ENCODE measurements around the gene GCN1. TPM values are rescaled to one million over a fixed set of nuclear protein-coding genes. Genes with fewer than 3 reads are reported as not detected.
A peak's percentile ranks its signal among the peaks of the same experiment; 100 is the strongest.
"Not testable (repeated sequence)": the region's sequence is repeated elsewhere in the genome, so short reads cannot be mapped to it uniquely, and the experiment has no call there.

The GCN1 gene
- total RNA-seq, 1 experiment from 2014 or later, result 254 TPM

DNA sequence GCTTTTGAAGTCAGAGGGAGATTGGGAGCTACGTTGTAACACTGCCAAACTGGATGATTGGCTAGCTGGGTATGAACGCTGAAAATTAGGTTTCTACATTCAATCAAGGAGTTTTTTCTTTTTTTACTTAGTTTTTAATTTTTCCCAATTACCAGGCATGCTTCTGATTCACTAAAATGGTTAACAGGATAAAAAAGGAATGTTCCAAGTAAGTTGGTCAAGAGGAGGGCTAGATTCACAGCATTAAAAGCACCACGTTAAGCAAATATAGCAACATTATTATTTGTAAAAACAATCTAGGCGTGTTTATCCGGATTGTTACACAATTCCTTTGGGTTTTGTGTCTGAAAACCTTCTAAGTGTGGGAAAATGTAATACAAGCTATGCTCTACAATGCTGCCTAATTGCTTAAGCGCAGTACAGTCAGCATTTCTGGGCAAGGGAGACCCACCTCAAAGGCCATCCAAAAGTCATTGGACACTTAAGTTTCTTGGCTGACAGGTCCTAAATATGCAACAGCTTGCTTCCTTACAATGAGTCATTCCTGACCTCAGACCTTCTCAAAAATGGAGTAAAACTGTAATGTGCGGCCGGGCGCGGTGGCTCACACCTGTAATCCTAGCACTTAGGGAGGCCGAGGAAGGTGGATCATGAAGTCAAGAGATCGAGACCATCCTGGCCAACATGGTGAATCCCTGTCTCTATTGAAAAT is 5.2 kb upstream of the GCN1 start:
- Histone ChIP-seq H3K9me2 (replicated peaks; ENCODE audit: low read length) (no peaks in the 10 kb centered on the region), H3K27ac (ENCODE audit: low read length) (peak overlapping the region; percentile 67), H4K20me1 (ENCODE audit: low read length) (peaks cover 46% of the 10 kb centered on the region), H3K9me3 (ENCODE audit: low read length) (no peaks in the 10 kb centered on the region), H3F3A (ENCODE audit: low read length, unreplicated experiment) (peaks cover 49% of the 10 kb centered on the region), H3K27me3 (ENCODE audit: low read length) (no peaks in the 10 kb centered on the region), H3K4me1 (ENCODE audit: insufficient read depth, low read length) (peaks cover 54% of the 10 kb centered on the region), H2AFZ (ENCODE audit: low read length) (no peak overlapping the region), H3K9ac (ENCODE audit: low read length) (peak overlapping the region; percentile 98), H3K79me2 (ENCODE audit: low read length) (peaks cover 57% of the 10 kb centered on the region), H3K4me3 (ENCODE audit: low read length) (peak overlapping the region; percentile 76), H3K4me2 (ENCODE audit: low read length) (peak overlapping the region; percentile 94), H3K36me3 (ENCODE audit: low read depth, low read length) (peaks cover 45% of the 10 kb centered on the region)
- DNase-seq, result peak; percentile 52
- ATAC-seq, result no peak
- TF ChIP-seq, protein P1, sequence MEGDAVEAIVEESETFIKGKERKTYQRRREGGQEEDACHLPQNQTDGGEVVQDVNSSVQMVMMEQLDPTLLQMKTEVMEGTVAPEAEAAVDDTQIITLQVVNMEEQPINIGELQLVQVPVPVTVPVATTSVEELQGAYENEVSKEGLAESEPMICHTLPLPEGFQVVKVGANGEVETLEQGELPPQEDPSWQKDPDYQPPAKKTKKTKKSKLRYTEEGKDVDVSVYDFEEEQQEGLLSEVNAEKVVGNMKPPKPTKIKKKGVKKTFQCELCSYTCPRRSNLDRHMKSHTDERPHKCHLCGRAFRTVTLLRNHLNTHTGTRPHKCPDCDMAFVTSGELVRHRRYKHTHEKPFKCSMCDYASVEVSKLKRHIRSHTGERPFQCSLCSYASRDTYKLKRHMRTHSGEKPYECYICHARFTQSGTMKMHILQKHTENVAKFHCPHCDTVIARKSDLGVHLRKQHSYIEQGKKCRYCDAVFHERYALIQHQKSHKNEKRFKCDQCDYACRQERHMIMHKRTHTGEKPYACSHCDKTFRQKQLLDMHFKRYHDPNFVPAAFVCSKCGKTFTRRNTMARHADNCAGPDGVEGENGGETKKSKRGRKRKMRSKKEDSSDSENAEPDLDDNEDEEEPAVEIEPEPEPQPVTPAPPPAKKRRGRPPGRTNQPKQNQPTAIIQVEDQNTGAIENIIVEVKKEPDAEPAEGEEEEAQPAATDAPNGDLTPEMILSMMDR (conservative IDR thresholded peaks at IDR 0.05; ENCODE audit: low read depth, low read length), result no peak
- TF ChIP-seq EZH2 (IDR thresholded peaks at IDR 0.05; ENCODE audit: low read length, unreplicated experiment) (no peak), EZH2phosphoT487 (IDR thresholded peaks at IDR 0.05; ENCODE audit: borderline replicate concordance, low read length) (no peak)
- CTCF ChIA-PET, result no interaction called here
- intact Hi-C loops (cut with micrococcal nuclease), result no loop called here
- POLR2A ChIA-PET (ENCODE audit: unreplicated experiment), result interaction anchor here (0.6 to 0.9 kb wide), 3 partner anchors 66 to 381 kb away, joined by 3 to 5 read pairs (median 3); partner anchors contain the start of genes COQ5, POP5 and PXN
- BruUV-seq (replicated peaks), result no TSS peak

DNA sequence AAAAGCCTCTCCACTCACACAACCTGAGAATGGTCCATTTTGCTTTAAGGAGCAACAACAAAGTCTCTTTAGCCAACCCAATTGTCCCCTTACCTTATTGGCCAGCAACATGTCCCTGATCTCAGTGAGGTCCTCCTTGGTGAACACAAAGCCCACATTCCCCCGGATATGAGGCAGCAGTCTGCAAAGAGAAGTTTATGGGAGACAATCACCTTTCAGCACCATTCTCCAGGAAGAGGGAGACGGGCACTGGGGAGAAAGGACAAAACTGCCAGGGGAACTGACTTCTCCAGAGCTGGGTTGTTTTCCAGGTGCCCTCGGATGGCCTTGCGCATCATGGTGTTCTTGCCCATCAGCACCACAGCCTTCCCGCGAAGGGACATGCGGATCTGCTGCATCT is 4.5 kb upstream of the GCN1 start:
- peaks cover 65% of the 10 kb centered on the region for H3K79me2 ChIP-seq (ENCODE audit: low read length)
- H3K4me3 ChIP-seq (ENCODE audit: low read length), result peak overlapping the region; percentile 76
- H4K20me1 ChIP-seq (ENCODE audit: low read length), result peaks cover 47% of the 10 kb centered on the region
- no peaks in the 10 kb centered on the region for H3K9me2 ChIP-seq (replicated peaks; ENCODE audit: low read length)
- H3K9ac ChIP-seq (ENCODE audit: low read length), result peak overlapping the region; percentile 98
- peaks cover 49% of the 10 kb centered on the region for H3F3A ChIP-seq (ENCODE audit: low read length, unreplicated experiment)
- H3K4me2 ChIP-seq (ENCODE audit: low read length), result peak overlapping the region; percentile 94
- BruUV-seq (replicated peaks), result no TSS peak
- no peaks in the 10 kb centered on the region for H3K9me3 ChIP-seq (ENCODE audit: low read length)
- intact Hi-C loops (cut with micrococcal nuclease), result no loop called here
- H3K4me1 ChIP-seq (ENCODE audit: insufficient read depth, low read length), result peaks cover 54% of the 10 kb centered on the region
- no peaks in the 10 kb centered on the region for H3K27me3 ChIP-seq (ENCODE audit: low read length)
- CTCF ChIA-PET, result no interaction called here
- ATAC-seq, result no peak
- POLR2A ChIA-PET (ENCODE audit: unreplicated experiment), result interaction anchor here (0.6 to 0.9 kb wide), 3 partner anchors 66 to 382 kb away, joined by 3 to 5 read pairs (median 3); partner anchors contain the start of genes COQ5, POP5 and PXN
- H3K36me3 ChIP-seq (ENCODE audit: low read depth, low read length), result peaks cover 45% of the 10 kb centered on the region
- TF ChIP-seq EZH2 (IDR thresholded peaks at IDR 0.05; ENCODE audit: low read length, unreplicated experiment) (no peak), EZH2phosphoT487 (IDR thresholded peaks at IDR 0.05; ENCODE audit: borderline replicate concordance, low read length) (no peak)
- TF ChIP-seq, protein P1 (conservative IDR thresholded peaks at IDR 0.05; ENCODE audit: low read depth, low read length), result no peak
- H3K27ac ChIP-seq (ENCODE audit: low read length), result peak overlapping the region; percentile 67
- peak; percentile 34 for DNase-seq
- H2AFZ ChIP-seq (ENCODE audit: low read length), result no peak overlapping the region

DNA sequence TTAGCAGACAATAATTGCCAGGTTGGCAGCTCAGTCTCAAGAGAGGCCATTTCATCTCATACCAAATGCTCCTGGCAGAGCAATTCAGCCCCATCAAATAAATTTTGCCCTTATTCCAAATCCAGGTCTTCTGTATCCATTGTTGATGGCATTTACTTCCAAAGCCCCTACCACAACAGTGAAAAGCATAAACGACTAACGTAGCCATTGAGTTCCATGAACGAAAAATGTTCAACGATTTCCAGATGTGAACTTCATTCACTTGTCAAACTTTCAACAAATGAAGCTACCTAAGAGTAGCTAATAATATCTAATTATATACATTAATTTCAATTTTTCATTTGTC is 3.0 kb upstream of the GCN1 start:
- ATAC-seq, result no peak
- peaks cover 45% of the 10 kb centered on the region for H3K36me3 ChIP-seq (ENCODE audit: low read depth, low read length)
- H3K9me2 ChIP-seq (replicated peaks; ENCODE audit: low read length), result no peaks in the 10 kb centered on the region
- H3K9ac ChIP-seq (ENCODE audit: low read length), result no peak overlapping the region
- H4K20me1 ChIP-seq (ENCODE audit: low read length), result peaks cover 50% of the 10 kb centered on the region
- BruUV-seq (replicated peaks), result no TSS peak
- TF ChIP-seq EZH2phosphoT487 (IDR thresholded peaks at IDR 0.05; ENCODE audit: borderline replicate concordance, low read length) (no peak), EZH2 (IDR thresholded peaks at IDR 0.05; ENCODE audit: low read length, unreplicated experiment) (no peak)
- TF ChIP-seq, protein P1 (conservative IDR thresholded peaks at IDR 0.05; ENCODE audit: low read depth, low read length), result no peak
- no peak overlapping the region for H2AFZ ChIP-seq (ENCODE audit: low read length)
- CTCF ChIA-PET, result interaction anchor here (0.7 kb wide), 1 partner anchor 90 kb away, joined by 3 read pairs; no protein-coding TSS in a partner anchor
- POLR2A ChIA-PET (ENCODE audit: unreplicated experiment), result no interaction called here
- no peak overlapping the region for H3K27ac ChIP-seq (ENCODE audit: low read length)
- peaks cover 79% of the 10 kb centered on the region for H3K79me2 ChIP-seq (ENCODE audit: low read length)
- peaks cover 49% of the 10 kb centered on the region for H3F3A ChIP-seq (ENCODE audit: low read length, unreplicated experiment)
- DNase-seq, result no peak
- H3K4me3 ChIP-seq (ENCODE audit: low read length), result peak overlapping the region; percentile 76
- no peaks in the 10 kb centered on the region for H3K27me3 ChIP-seq (ENCODE audit: low read length)
- H3K9me3 ChIP-seq (ENCODE audit: low read length), result no peaks in the 10 kb centered on the region
- intact Hi-C loops (cut with micrococcal nuclease), result no loop called here
- peaks cover 57% of the 10 kb centered on the region for H3K4me1 ChIP-seq (ENCODE audit: insufficient read depth, low read length)
- H3K4me2 ChIP-seq (ENCODE audit: low read length), result peak overlapping the region; percentile 94

DNA sequence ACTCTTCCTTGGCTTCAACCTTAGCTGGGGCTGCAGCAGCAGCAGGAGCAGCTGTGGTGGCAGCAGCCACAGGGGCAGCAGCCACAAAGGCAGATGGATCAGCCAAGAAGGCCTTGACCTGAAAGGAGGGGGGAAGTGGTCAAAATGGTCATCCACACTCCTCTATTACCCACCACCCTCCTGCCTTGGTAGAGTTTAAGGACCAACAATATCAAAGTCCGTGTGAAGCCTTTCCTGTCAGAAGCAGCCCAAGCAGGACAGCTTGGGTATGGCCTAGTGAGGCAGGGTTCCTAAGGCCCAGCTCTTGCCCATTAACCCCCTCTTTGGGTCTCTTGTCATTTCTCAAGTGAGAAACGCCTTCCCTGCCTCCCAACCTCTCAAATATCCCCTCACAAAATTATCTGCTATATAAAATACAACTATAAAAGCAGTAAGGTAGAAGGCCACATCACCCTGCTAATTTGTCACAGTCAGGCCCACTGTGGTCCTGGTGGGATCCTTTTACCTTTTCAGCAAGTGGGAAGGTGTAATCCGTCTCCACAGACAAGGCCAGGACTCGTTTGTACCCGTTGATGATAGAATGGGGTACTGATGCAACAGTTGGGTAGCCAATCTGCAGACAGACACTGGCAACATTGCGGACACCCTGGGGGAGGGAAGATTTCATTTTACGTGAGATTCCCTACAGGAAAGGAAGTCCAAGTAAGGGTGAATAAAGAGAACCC is 2.5 kb upstream of the GCN1 start:
- DNase-seq; intact Hi-C loops (cut with micrococcal nuclease); H3K27me3 ChIP-seq (ENCODE audit: low read length); BruUV-seq (replicated peaks); H3K9ac ChIP-seq (ENCODE audit: low read length); H3K9me2 ChIP-seq (replicated peaks; ENCODE audit: low read length); CTCF ChIA-PET; H3K27ac ChIP-seq (ENCODE audit: low read length); H3K9me3 ChIP-seq (ENCODE audit: low read length); H2AFZ ChIP-seq (ENCODE audit: low read length); ATAC-seq: not testable (repeated sequence)
- Histone ChIP-seq H3K36me3 (ENCODE audit: low read depth, low read length) (peaks cover 48% of the 10 kb centered on the region), H3K4me3 (ENCODE audit: low read length) (peak overlapping the region; percentile 76), H3K4me1 (ENCODE audit: insufficient read depth, low read length) (peaks cover 58% of the 10 kb centered on the region), H3K4me2 (ENCODE audit: low read length) (peak overlapping the region; percentile 94), H3K79me2 (ENCODE audit: low read length) (peaks cover 79% of the 10 kb centered on the region), H4K20me1 (ENCODE audit: low read length) (peaks cover 54% of the 10 kb centered on the region), H3F3A (ENCODE audit: low read length, unreplicated experiment) (peaks cover 49% of the 10 kb centered on the region)
- POLR2A ChIA-PET (ENCODE audit: unreplicated experiment), result interaction anchor here (1.1 kb wide), 1 partner anchor 94 kb away, joined by 12 read pairs; the partner anchor contains the start of gene RNU4-2

All from PC-3 (cell line).